Measurements from ENCODE around the gene MLLT3.

Gene MLLT3

DNA sequence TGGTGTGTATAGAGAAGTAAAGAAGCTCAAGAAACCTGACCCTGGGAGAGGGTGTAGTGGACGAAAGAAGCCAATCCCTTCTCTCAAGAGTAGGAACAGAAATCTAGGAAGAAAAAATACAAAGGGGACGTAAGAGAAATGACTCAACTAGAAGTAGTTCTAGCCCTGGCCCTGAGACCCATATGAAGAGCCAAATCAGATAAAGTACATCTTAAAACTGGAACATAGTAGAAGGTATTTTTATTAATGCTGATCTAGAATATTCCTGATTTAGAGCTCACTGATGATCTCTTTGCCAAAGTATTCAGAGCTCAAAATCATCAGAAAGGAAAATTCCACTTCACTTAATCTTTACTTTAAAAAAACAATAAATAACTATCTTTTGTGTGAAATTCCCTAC lies 184.8 kb downstream of the MLLT3 start:
- ATAC-seq (ENCODE audit: insufficient read depth, low read depth): no peak
- no peak for DNase-seq
- Histone ChIP-seq H3K4me1 (ENCODE audit: insufficient read depth, low read length) (no peaks in the 10 kb centered on the region), H3K36me3 (ENCODE audit: insufficient read depth, low read length) (peaks cover 6% of the 10 kb centered on the region; the same call in 1 of the 2 replicates), H3K9ac (ENCODE audit: low read depth, low read length) (no peak overlapping the region), H3K4me3 (ENCODE audit: low read depth in 1 of 2, low read length in 2 of 2) (no peak overlapping the region), H3K79me2 (ENCODE audit: insufficient read depth, low read length) (peaks cover 11% of the 10 kb centered on the region; the same call in 1 of the 2 replicates), H4K20me1 (ENCODE audit: insufficient read depth, low read length) (0 out of 2 replicates have a peak, but pooled peaks cover 3% of the 10 kb centered on the region), H3K27me3 (ENCODE audit: insufficient read depth, low read length, poor library complexity) (no peaks in the 10 kb centered on the region), H3K9me3 (ENCODE audit: insufficient read depth, low read length, severe bottlenecking) (no peaks in the 10 kb centered on the region), H2AFZ (ENCODE audit: low read depth, low read length) (no peak overlapping the region), H3K27ac (ENCODE audit: low read length) (no peak overlapping the region), H3K4me2 (ENCODE audit: insufficient read depth, low read length) (no peak overlapping the region)
- TF ChIP-seq EZH2 (IDR thresholded peaks at IDR 0.05; ENCODE audit: borderline replicate concordance, low read depth, low read length, severe bottlenecking): no peak
- TF ChIP-seq, protein P1, sequence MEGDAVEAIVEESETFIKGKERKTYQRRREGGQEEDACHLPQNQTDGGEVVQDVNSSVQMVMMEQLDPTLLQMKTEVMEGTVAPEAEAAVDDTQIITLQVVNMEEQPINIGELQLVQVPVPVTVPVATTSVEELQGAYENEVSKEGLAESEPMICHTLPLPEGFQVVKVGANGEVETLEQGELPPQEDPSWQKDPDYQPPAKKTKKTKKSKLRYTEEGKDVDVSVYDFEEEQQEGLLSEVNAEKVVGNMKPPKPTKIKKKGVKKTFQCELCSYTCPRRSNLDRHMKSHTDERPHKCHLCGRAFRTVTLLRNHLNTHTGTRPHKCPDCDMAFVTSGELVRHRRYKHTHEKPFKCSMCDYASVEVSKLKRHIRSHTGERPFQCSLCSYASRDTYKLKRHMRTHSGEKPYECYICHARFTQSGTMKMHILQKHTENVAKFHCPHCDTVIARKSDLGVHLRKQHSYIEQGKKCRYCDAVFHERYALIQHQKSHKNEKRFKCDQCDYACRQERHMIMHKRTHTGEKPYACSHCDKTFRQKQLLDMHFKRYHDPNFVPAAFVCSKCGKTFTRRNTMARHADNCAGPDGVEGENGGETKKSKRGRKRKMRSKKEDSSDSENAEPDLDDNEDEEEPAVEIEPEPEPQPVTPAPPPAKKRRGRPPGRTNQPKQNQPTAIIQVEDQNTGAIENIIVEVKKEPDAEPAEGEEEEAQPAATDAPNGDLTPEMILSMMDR (IDR thresholded peaks at IDR 0.05; ENCODE audit: borderline replicate concordance, extremely low read depth, low read length, poor library complexity, severe bottlenecking): no peak

DNA sequence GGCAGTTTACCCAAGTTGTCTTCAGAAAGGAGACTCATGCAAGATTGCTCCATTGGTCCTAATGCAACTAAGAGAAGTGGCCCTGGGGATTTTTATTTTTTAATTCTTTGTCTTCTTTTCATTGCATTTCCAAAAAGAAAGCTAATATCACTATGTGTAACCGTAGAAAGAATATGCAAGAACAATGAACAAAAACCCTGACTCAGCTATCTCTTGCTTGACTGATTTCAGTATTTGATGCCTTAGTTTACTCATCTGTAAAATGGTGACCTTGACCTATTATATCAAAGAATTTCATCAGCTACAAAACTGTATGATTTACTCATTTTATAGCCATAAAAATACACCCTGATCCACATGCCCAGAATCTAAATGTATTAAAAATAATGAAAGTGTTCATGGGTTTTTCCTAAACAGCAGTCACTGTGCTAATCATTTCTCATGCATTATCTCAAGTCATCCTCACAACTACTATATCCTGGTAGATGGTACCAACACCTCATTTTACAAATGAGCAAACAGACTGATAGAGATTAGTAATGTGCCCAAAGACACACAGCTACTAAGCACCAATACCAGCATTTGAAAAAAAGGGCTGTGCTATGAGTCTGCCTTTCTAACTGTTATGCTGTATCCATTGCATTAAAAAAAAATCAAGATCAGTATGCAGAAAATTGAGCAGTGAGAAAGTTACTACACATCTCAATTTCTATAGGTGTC lies 185.7 kb downstream of the MLLT3 start:
- Histone ChIP-seq H3K9me3 (ENCODE audit: insufficient read depth, low read length, severe bottlenecking) (no peaks in the 10 kb centered on the region), H2AFZ (ENCODE audit: low read depth, low read length) (no peak overlapping the region), H4K20me1 (ENCODE audit: insufficient read depth, low read length) (0 out of 2 replicates have a peak, but pooled peaks cover 3% of the 10 kb centered on the region), H3K36me3 (ENCODE audit: insufficient read depth, low read length) (peaks cover 6% of the 10 kb centered on the region; the same call in 1 of the 2 replicates), H3K4me3 (ENCODE audit: low read depth in 1 of 2, low read length in 2 of 2) (no peak overlapping the region), H3K27ac (ENCODE audit: low read length) (no peak overlapping the region), H3K4me1 (ENCODE audit: insufficient read depth, low read length) (no peaks in the 10 kb centered on the region), H3K27me3 (ENCODE audit: insufficient read depth, low read length, poor library complexity) (no peaks in the 10 kb centered on the region), H3K79me2 (ENCODE audit: insufficient read depth, low read length) (peaks cover 11% of the 10 kb centered on the region; the same call in 1 of the 2 replicates), H3K4me2 (ENCODE audit: insufficient read depth, low read length) (no peak overlapping the region), H3K9ac (ENCODE audit: low read depth, low read length) (no peak overlapping the region)
- TF ChIP-seq, protein P1 (IDR thresholded peaks at IDR 0.05; ENCODE audit: borderline replicate concordance, extremely low read depth, low read length, poor library complexity, severe bottlenecking): no peak
- TF ChIP-seq EZH2 (IDR thresholded peaks at IDR 0.05; ENCODE audit: borderline replicate concordance, low read depth, low read length, severe bottlenecking): no peak
- ATAC-seq (ENCODE audit: insufficient read depth, low read depth) (no peak), DNase-seq (no peak)

DNA sequence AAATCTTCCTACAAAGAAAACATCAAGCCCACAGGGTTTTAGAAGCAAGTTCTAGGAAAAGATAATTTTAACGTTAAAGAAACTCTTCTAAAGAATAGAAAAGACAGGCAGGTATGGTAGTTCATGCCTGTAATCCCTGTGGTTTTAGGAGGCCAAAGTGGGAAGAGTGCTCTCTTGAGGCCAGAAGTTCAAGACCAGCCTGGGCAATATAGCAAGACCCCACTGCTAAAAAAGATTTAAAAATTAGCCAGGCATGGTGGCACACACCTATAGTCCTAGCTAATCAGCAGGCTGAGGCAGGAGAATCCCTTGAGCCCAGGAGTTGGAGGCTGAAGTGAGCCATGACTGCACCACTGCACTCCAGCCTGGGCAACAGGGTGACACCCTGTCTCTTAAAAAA lies 193.3 kb downstream of the MLLT3 start:
- no peaks in the 10 kb centered on the region for H3K36me3 ChIP-seq (ENCODE audit: insufficient read depth, low read length)
- no peak overlapping the region for H3K9ac ChIP-seq (ENCODE audit: low read depth, low read length)

More for the DNA sequence above, 193.3 kb downstream of the MLLT3 start:
- Histone ChIP-seq H3K4me3 (ENCODE audit: low read depth in 1 of 2, low read length in 2 of 2) (no peak overlapping the region), H3K9me3 (ENCODE audit: insufficient read depth, low read length, severe bottlenecking) (no peaks in the 10 kb centered on the region), H3K79me2 (ENCODE audit: insufficient read depth, low read length) (no peaks in the 10 kb centered on the region), H3K4me2 (ENCODE audit: insufficient read depth, low read length) (no peak overlapping the region), H2AFZ (ENCODE audit: low read depth, low read length) (no peak overlapping the region), H4K20me1 (ENCODE audit: insufficient read depth, low read length) (no peaks in the 10 kb centered on the region), H3K27ac (ENCODE audit: low read length) (no peak overlapping the region), H3K4me1 (ENCODE audit: insufficient read depth, low read length) (no peaks in the 10 kb centered on the region), H3K27me3 (ENCODE audit: insufficient read depth, low read length, poor library complexity) (no peaks in the 10 kb centered on the region)
- ATAC-seq (ENCODE audit: insufficient read depth, low read depth) (no peak), DNase-seq (no peak)
- TF ChIP-seq, protein P1 (IDR thresholded peaks at IDR 0.05; ENCODE audit: borderline replicate concordance, extremely low read depth, low read length, poor library complexity, severe bottlenecking): no peak
- no peak for TF ChIP-seq EZH2 (IDR thresholded peaks at IDR 0.05; ENCODE audit: borderline replicate concordance, low read depth, low read length, severe bottlenecking)

Data from DND-41 (cell line).